ENCODE results near the gene VPS37D.

DNA sequence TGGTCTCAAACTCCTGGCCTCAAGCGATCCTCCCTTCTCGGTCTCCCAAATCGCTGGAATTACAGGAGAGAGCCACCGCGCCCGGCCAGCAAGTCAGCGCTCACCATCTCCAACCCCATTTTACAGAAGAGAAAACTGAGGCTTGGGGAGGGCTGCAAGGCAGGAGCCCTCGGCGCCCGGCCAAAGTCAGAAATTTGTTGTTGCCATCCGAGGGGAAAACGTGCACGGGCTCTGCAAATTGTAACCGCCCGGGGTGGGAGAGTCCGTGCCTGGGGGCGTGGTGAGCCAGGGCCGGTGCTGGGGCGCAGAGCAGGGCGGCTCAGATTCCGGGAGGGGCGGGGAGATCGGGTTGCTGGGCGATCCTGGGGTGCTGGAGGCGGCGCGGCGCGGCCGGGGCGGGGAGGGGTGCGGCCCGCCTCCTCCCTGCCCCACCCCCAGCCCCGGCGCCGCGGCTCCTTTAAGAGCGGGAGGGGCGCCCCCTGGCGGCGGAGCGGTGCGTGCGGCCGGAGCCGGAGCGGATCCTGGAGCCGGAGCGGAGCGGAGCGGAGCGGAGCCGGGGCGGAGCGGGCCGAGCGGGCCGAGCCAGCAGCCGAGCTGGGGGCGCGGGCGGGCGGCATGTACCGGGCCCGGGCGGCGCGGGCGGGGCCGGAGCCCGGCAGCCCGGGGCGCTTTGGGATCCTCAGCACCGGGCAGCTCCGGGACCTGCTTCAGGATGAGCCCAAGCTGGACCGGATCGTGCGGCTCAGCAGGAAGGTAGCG, at the start of gene VPS37D:
- TF ChIP-seq TAF1 (IDR thresholded peaks at IDR 0.05; ENCODE audit: borderline replicate concordance, low read depth, low read length) (peak; percentile 76; the same call in 1 of the 2 replicates), CTCF (IDR thresholded peaks at IDR 0.05) (peak; percentile 70), USF1 (IDR thresholded peaks at IDR 0.05; ENCODE audit: borderline replicate concordance, low read depth) (no peak), YY1 (IDR thresholded peaks at IDR 0.05; ENCODE audit: low read depth) (no peak), EP300 (IDR thresholded peaks at IDR 0.05; ENCODE audit: borderline replicate concordance in 1 of 2, low read depth in 1 of 2, low read length in 1 of 2) (peak in 1 of 2 experiments; percentile 27; a peak in 2 of 4 replicates), MXI1 (IDR thresholded peaks at IDR 0.05; ENCODE audit: low read depth, low read length) (peak; percentile 76; the same call in 1 of the 2 replicates), CHD2 (IDR thresholded peaks at IDR 0.05; ENCODE audit: low read length, partially characterized antibody) (no peak), FOXJ3 (CRISPR knock-in tag; IDR thresholded peaks at IDR 0.05) (no peak), RFX5 (IDR thresholded peaks at IDR 0.05; ENCODE audit: low read length) (no peak), POLR2AphosphoS5 (IDR thresholded peaks at IDR 0.05; ENCODE audit: low read depth, low read length) (no peak), GATA2 (CRISPR knock-in tag; IDR thresholded peaks at IDR 0.05) (no peak)

Data from SK-N-SH (cell line).